OCI-LY7 (cell line): ENCODE results near the gene THUMPD3. TPM values are rescaled to one million over a fixed set of nuclear protein-coding genes. Genes with fewer than 3 reads are reported as not detected.

Experiments
- BruUV-seq: library from RNA; stranded (reverse); fragments of 400-500 nt; replicated peaks from 2 replicates; lab custom pipeline; 2021; lab: Mats Ljungman, UMichigan
- CTCF ChIA-PET: fragments of 300-600 bp; sonication (Branson Sonifier 250); formaldehyde crosslinking; loops from one replicate; lab custom pipeline; 2022; ENCODE audit warnings: antibody characterized with exemption; ENCODE audit not compliant: unreplicated experiment; lab: Charles Lee
- POLR2A ChIA-PET: fragments of 300-600 bp; sonication (Branson Sonifier 250); formaldehyde crosslinking; loops from one replicate; lab custom pipeline; 2022; ENCODE audit warnings: antibody characterized with exemption; lab: Charles Lee
- DNase-seq: peaks from one replicate; pipeline ENCODE4 v3.0.0-alpha.2; 2015; ENCODE audit warnings: low spot score
- H2AFZ ChIP-seq: fragments of 200-600 bp; sonication (generic), shearing (Covaris generic); 2 replicates; pipeline ENCODE4 v1.6.1; 2014; ENCODE audit warnings: mild to moderate bottlenecking, antibody characterized with exemption, low read length, moderate library complexity
- H3K27ac ChIP-seq: fragments of 200-600 bp; sonication (generic); 2 replicates; pipeline ENCODE4 v1.5.1; 2014; ENCODE audit warnings: mixed run types, low read depth, mild to moderate bottlenecking, moderate library complexity, low read length, inconsistent platforms; ENCODE audit not compliant: poor library complexity, severe bottlenecking
- H3K36me3 ChIP-seq: fragments of 200-600 bp; sonication (generic); 2 replicates; pipeline ENCODE4 v1.6.1; 2014; ENCODE audit warnings: mild to moderate bottlenecking, antibody characterized with exemption, low read length, moderate library complexity, mixed read lengths; ENCODE audit not compliant: insufficient read depth
- H3K4me1 ChIP-seq: fragments of 200-600 bp; sonication (generic); 2 replicates; pipeline ENCODE4 v1.5.1; 2014; ENCODE audit warnings: mild to moderate bottlenecking, low read length; ENCODE audit not compliant: insufficient read depth, poor library complexity, severe bottlenecking
- H3K4me2 ChIP-seq: fragments of 200-600 bp; sonication (generic); 2 replicates; pipeline ENCODE4 v1.6.1; 2014; ENCODE audit warnings: mild to moderate bottlenecking, low read length
- H3K4me3 ChIP-seq: fragments of 200-600 bp; sonication (generic); 2 replicates; pipeline ENCODE4 v1.5.1; 2014; ENCODE audit warnings: mild to moderate bottlenecking, low read depth, low read length; ENCODE audit not compliant: poor library complexity, severe bottlenecking
- H3K79me2 ChIP-seq: fragments of 200-600 bp; sonication (generic); 2 replicates; pipeline ENCODE4 v1.6.1; 2016; ENCODE audit warnings: low read depth, mild to moderate bottlenecking, low read length, moderate library complexity, mixed read lengths; ENCODE audit not compliant: insufficient read depth
- H3K9me2 ChIP-seq: fragments of 200-600 bp; sonication (generic); 2 replicates; pipeline ENCODE4 v1.6.1; 2016; ENCODE audit warnings: mild to moderate bottlenecking, low read length, mixed read lengths; ENCODE audit not compliant: insufficient read depth
- H3K9me3 ChIP-seq: fragments of 200-600 bp; sonication (generic); 2 replicates; pipeline ENCODE4 v1.6.1; 2014; ENCODE audit warnings: mild to moderate bottlenecking, mixed run types, low read length, mixed read lengths
- H4K20me1 ChIP-seq: fragments of 200-600 bp; sonication (generic); 2 replicates; pipeline ENCODE4 v1.6.1; 2014; ENCODE audit warnings: mild to moderate bottlenecking, antibody characterized with exemption, low read length, moderate library complexity, mixed read lengths; ENCODE audit not compliant: insufficient read depth
- CTCF ChIP-seq: fragments of 200-600 bp; sonication (generic); conservative IDR thresholded peaks from 2 replicates; pipeline ENCODE4 v1.5.1; 2014; ENCODE audit warnings: mild to moderate bottlenecking, antibody characterized with exemption, low read length, moderate library complexity, mixed read lengths
- EZH2phosphoT487 ChIP-seq: fragments of 200-600 bp; sonication (generic); IDR thresholded peaks from 2 replicates; pipeline ENCODE4 v1.6.1; 2018; ENCODE audit warnings: low read depth, borderline replicate concordance, mild to moderate bottlenecking, mixed run types, antibody characterized with exemption, low read length, moderate library complexity, mixed read lengths
- intact Hi-C: fragments of 100-400 bp; cut with micrococcal nuclease; formaldehyde crosslinking; loops from one replicate; pipeline ENCODE4 v1.10.0; 2022; ENCODE audit not compliant: unreplicated experiment
- total RNA-seq, 2 experiments: library from RNA; depleted of rRNA in 1 of 2; stranded (reverse); fragments of >200 nt in 1 of 2; shearing (Covaris generic) in 1 of 2; gene quantifications; 2 replicates each; pipeline ENCODE4 v1.2.3, GENCODE V29; 2014 to 2022

Gene THUMPD3
- total RNA-seq, 2 experiments from 2014 or later, result 12.4 to 58.8 TPM

DNA sequence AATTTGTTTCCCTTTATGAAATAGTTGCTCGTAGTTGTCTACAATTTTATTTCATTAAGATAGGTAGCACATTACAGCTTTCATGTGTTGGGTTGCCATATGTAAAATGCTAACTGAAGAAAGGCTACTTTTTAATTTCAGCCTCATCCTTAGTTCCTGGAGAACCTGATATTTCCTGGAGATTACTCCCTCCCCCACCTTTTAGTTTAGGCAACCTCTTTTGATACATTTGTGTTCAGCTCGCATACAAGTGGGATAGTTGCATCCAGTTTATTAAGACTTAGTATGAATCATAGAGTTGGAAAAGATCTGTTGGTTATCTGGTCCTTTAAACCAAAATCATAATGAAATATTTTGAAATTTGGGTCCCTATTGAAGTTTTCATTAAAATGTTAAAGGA lies 40.6 kb downstream of the THUMPD3 start:
- H3K4me1 ChIP-seq, result peaks cover 71% of the 10 kb centered on the region
- no peak for DNase-seq
- BruUV-seq, result no TSS peak
- ChIA-PET CTCF (no interaction called here), POLR2A (interaction anchor here (1.0 to 1.9 kb wide), 5 partner anchors 9 to 40 kb away, joined by 3 to 8 read pairs (median 4); no protein-coding TSS in a partner anchor)
- H3K9me2 ChIP-seq, result no peaks in the 10 kb centered on the region
- H3K27ac ChIP-seq, result no peak overlapping the region
- no peak overlapping the region for H2AFZ ChIP-seq
- peak overlapping the region; percentile 96 for H3K4me3 ChIP-seq
- TF ChIP-seq CTCF (no peak), EZH2phosphoT487 (no peak)
- H3K36me3 ChIP-seq, result peaks cover 44% of the 10 kb centered on the region
- intact Hi-C loops, result no loop called here
- peak overlapping the region; percentile 71 for H3K4me2 ChIP-seq
- 0 out of 2 replicates have a peak, but pooled peaks cover 4% of the 10 kb centered on the region for H3K9me3 ChIP-seq
- H3K79me2 ChIP-seq, result peaks cover 100% of the 10 kb centered on the region
- peaks cover 79% of the 10 kb centered on the region for H4K20me1 ChIP-seq

DNA sequence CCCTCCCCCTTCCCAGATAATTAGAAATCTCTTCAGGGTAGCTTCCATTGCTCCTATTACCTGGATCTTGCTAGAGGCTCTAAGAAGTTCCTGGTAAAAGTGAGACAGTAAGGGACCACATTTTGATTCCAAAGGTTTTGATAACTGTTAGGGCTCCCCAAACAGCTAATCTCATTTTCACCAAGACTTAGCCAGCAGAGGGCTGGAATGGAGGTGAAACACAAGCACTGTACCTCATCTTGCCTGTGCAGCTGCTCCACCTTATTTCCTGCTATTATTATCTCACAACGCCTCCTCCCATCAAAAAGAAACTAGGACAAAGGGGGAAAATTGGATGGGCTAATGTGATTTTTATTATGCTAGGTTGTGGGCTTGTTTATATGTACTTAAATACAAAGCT lies 41.8 kb downstream of the THUMPD3 start:
- peaks cover 73% of the 10 kb centered on the region for H4K20me1 ChIP-seq
- intact Hi-C loops, result no loop called here
- peaks cover 100% of the 10 kb centered on the region for H3K79me2 ChIP-seq
- H3K4me1 ChIP-seq, result peaks cover 76% of the 10 kb centered on the region
- POLR2A ChIA-PET, result interaction anchor here (1.0 to 1.9 kb wide), 4 partner anchors 9 to 30 kb away, joined by 3 to 9 read pairs (median 6); no protein-coding TSS in a partner anchor
- H3K9me3 ChIP-seq, result 0 out of 2 replicates have a peak, but pooled peaks cover 4% of the 10 kb centered on the region
- H3K36me3 ChIP-seq, result peaks cover 48% of the 10 kb centered on the region
- no peaks in the 10 kb centered on the region for H3K9me2 ChIP-seq
- H3K4me2 ChIP-seq, result peak overlapping the region; percentile 19
- no TSS peak for BruUV-seq
- no peak for DNase-seq
- CTCF ChIA-PET, result no interaction called here
- no peak overlapping the region for H3K4me3 ChIP-seq
- no peak overlapping the region for H2AFZ ChIP-seq
- TF ChIP-seq CTCF, result peak; percentile 38; the same call in 1 of the 2 replicates
- no peak for TF ChIP-seq EZH2phosphoT487
- H3K27ac ChIP-seq, result no peak overlapping the region

GRCh38 chr3:9405756-9406155 lies 42.9 kb downstream of the THUMPD3 start:
- TF ChIP-seq CTCF (no peak), EZH2phosphoT487 (no peak)
- peaks cover 76% of the 10 kb centered on the region for H3K4me1 ChIP-seq
- H3K4me2 ChIP-seq, result no peak overlapping the region

More at GRCh38 chr3:9405756-9406155, 42.9 kb downstream of the THUMPD3 start:
- 0 out of 2 replicates have a peak, but pooled peaks cover 4% of the 10 kb centered on the region for H3K9me3 ChIP-seq
- peaks cover 49% of the 10 kb centered on the region for H3K36me3 ChIP-seq
- H3K9me2 ChIP-seq, result no peaks in the 10 kb centered on the region
- peaks cover 70% of the 10 kb centered on the region for H4K20me1 ChIP-seq
- CTCF ChIA-PET, result no interaction called here
- H3K79me2 ChIP-seq, result peaks cover 100% of the 10 kb centered on the region
- no peak for DNase-seq
- no peak overlapping the region for H2AFZ ChIP-seq
- POLR2A ChIA-PET, result interaction anchor here (0.5 to 1.9 kb wide), 6 partner anchors 10 to 867 kb away, joined by 3 to 9 read pairs (median 4); no protein-coding TSS in a partner anchor
- intact Hi-C loops, result no loop called here
- H3K4me3 ChIP-seq, result no peak overlapping the region
- BruUV-seq, result no TSS peak
- no peak overlapping the region for H3K27ac ChIP-seq
